ENCODE results near the gene CHERP. TPM values are rescaled to one million over a fixed set of nuclear protein-coding genes. Genes with fewer than 3 reads are reported as not detected.

Gene CHERP
- total and polyA plus RNA-seq, 8 donors = 11.0 to 26.8 (median 17.2) TPM

DNA sequence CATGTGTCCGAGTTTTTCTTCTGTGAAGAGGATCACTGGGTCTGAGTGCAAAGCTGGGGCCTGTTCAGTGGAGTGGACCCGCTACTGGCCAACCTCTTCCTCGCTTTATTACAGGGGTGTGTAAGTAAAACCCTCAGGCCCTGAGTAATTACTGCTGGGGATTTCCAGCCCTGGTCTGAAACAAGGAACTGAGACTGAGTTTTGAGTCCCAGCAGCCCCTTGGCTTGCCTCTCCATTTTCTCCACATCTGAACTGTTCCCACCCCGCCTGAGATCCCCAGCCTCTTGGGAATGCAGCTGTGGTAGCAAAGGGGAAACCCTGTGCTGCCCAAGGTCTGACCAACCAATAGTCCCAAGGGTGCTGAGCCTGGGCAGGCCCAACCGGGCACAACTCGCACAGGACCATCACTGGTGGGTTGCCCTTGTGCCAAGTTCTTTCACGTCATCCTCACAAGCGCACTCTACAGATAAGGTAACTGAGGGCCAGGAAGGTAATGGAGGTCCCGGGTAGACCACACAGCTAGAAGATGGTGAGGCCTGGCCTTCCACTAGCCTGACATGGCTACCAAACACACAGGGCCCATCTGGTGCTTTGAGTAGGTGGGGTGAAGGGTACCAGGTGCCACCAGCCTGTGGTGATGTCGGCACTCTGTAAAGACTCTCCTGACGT lies 43.7 kb upstream of the CHERP start:
- DNase-seq = peak in 1 of 6 donors; percentile 27
- 85 to 87% methylated on average over 11 of the region's 11 CpGs for WGBS, 2 donors
- Histone ChIP-seq H3K4me1 (peaks cover 29 to 69% (median 29%) of the 10 kb centered on the region in 3 donors), H3K27ac (peak overlapping the region in 2 of 4 donors; percentile 65 to 74), H3K27me3 (no peaks in the 10 kb centered on the region), H3K36me3 (no peaks in the 10 kb centered on the region), H3K4me3 (no peak overlapping the region), H3K9me3 (no peaks in the 10 kb centered on the region)
- no peak for FAIRE-seq
- intact Hi-C loops (cut with DNase I) = no loop called here
- ATAC-seq = peak in 1 of 4 donors; percentile 11
- TF ChIP-seq, protein P1, sequence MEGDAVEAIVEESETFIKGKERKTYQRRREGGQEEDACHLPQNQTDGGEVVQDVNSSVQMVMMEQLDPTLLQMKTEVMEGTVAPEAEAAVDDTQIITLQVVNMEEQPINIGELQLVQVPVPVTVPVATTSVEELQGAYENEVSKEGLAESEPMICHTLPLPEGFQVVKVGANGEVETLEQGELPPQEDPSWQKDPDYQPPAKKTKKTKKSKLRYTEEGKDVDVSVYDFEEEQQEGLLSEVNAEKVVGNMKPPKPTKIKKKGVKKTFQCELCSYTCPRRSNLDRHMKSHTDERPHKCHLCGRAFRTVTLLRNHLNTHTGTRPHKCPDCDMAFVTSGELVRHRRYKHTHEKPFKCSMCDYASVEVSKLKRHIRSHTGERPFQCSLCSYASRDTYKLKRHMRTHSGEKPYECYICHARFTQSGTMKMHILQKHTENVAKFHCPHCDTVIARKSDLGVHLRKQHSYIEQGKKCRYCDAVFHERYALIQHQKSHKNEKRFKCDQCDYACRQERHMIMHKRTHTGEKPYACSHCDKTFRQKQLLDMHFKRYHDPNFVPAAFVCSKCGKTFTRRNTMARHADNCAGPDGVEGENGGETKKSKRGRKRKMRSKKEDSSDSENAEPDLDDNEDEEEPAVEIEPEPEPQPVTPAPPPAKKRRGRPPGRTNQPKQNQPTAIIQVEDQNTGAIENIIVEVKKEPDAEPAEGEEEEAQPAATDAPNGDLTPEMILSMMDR (IDR thresholded peaks at IDR 0.05) = no peak

DNA sequence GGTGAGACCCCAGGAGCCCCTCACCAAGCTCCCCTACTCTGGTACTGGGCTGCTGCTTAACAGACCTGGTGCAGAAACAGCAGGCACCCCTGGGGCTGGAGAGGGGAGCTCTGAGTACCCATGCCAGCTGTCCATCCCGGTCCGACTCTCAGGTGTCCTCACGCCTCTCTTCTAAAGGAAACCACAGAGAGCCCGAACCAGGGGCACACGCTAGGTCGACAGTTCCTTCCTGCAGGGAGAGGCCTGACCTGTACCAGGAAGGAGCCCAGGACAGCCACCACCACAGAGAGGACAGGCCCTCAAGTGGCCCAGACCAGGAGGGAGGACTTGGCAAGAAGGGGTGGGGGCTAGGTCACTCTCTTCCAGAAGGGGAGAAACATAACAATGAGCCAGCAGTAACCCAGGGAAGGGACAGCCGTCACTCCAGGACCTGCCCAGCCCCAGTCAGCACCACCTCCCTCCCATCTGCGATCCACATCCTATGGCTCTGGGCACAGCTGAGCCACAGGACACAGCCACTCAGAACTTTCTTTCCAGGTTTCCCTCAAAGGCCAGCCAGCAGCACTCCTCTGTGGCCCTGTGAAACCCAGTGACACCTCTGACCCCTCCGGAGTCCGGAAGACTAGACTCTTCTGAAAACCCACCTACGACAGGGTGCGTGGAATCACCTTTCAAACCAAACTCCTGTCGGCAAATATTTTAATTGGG lies 43.0 kb upstream of the CHERP start:
- TF ChIP-seq, protein P1 (IDR thresholded peaks at IDR 0.05) = no peak
- WGBS, 2 donors = 76 to 84% methylated on average over 13 of the region's 13 CpGs
- no peaks in the 10 kb centered on the region for H3K27me3 ChIP-seq
- FAIRE-seq (no peak), ATAC-seq (no peak), DNase-seq (peak in 1 of 6 donors; percentile 47)
- H3K4me3 ChIP-seq = peak overlapping the region in 1 of 4 donors; percentile 8
- H3K9me3 ChIP-seq = no peaks in the 10 kb centered on the region
- H3K36me3 ChIP-seq = no peaks in the 10 kb centered on the region
- H3K27ac ChIP-seq = peak overlapping the region; percentile 4 to 74 (median 52)
- H3K4me1 ChIP-seq = peaks cover 32 to 73% (median 32%) of the 10 kb centered on the region in 3 donors
- intact Hi-C loops (cut with DNase I) = no loop called here

DNA sequence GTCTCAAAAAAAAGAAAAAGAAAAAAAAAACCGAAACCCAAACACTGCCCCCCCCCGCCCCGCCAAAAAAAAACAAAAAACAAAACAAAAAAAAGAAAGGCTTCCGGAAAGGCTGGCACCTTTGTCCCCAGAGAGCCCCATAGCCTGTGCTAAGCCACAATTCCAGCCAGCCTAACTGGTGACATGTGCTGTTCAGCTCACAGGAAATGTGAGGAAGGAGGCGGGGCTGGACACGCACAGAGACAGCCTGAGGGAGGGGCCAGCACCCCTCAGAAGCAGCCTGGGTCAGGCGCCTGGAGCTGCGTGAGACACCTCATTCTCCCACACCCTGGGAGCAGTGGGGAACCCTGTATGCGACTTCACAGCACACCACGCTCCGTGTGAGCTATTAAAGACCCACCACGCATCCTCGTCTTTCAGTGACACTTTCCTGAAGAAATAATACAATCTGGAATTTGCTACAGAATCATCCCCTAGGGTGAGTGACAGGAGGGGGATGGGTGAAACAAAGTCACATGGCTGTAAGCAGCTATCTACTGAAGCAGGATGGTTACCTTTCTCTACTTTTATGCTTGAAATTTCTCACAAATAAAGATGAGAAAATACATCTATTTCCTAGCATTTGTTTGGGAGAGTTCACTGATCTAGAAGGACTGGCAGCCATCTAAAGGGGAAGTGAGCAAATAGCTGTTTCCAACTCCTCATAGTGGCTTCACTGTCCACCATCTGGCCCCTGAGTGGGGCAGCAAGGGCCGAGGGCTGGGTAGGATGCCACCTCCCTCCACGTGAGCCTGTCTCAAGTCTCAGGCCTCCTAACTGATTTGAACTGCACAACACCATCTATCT lies 42.2 kb upstream of the CHERP start:
- no peaks in the 10 kb centered on the region for H3K36me3 ChIP-seq
- WGBS, 2 donors = 14 to 25% methylated on average over 15 of the region's 15 CpGs
- TF ChIP-seq, protein P1 (IDR thresholded peaks at IDR 0.05) = no peak
- no peaks in the 10 kb centered on the region for H3K9me3 ChIP-seq
- no peak for FAIRE-seq
- H3K4me3 ChIP-seq = peak overlapping the region in 1 of 4 donors; percentile 8
- no peaks in the 10 kb centered on the region for H3K27me3 ChIP-seq
- ATAC-seq = peak; percentile 62 to 81 (median 73)
- intact Hi-C loops (cut with DNase I) = no loop called here
- H3K4me1 ChIP-seq = peaks cover 32 to 73% (median 32%) of the 10 kb centered on the region in 3 donors
- peak in 5 of 6 donors; percentile 67 to 77 (median 74) for DNase-seq
- peak overlapping the region; percentile 4 to 74 (median 52) for H3K27ac ChIP-seq

DNA sequence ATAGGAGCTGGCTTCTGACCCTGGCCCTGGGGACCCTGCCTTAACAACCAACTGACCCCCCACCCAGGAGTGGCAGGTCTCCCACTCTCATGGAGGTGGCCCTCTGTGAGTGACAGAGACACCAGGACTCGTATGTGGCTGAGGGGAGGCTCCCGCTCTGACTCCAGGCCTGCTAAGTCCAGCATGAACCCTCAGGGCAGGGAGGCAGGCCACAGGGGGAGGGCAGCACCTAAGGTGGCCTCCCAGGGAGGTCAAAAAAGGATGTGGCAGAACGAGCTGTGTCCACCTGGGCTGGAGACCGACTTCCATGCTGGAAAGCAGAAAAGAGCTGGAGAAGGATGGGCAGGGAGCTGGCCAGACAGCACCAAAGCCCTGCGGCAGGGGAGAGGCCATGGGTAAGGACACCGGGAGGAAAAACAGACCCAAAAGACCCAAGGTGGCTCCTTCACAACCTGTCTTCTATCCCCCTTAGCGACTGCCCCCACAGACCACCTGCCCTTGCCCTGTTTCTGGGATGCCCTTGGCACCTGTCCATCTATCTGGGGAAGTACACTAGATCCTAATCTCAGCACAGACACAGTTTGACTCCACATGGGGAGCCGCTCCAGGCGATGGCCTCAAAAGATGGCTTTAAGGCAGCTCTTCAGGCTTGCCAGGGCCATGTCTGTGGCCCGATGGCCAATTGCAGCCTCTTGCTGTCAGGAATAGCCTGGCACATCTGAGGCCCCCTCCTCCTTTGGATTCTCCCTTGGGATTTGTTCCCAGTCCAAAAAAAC lies 40.4 kb upstream of the CHERP start:
- Histone ChIP-seq H3K4me3 (no peak overlapping the region), H3K36me3 (no peaks in the 10 kb centered on the region), H3K27me3 (no peaks in the 10 kb centered on the region), H3K4me1 (peaks cover 15 to 59% (median 20%) of the 10 kb centered on the region in 3 donors), H3K9me3 (no peaks in the 10 kb centered on the region), H3K27ac (peak overlapping the region in 2 of 4 donors; percentile 7 to 71)
- DNase-seq = no peak
- ATAC-seq = no peak
- FAIRE-seq = no peak
- intact Hi-C loops (cut with DNase I) = no loop called here
- 83 to 87% methylated on average over 9 to 10 of the region's 10 CpGs for WGBS, 2 donors
- TF ChIP-seq, protein P1 (IDR thresholded peaks at IDR 0.05) = no peak
